SU-DHL-6 (cell line): ENCODE results near the gene BANK1.
"Not testable (repeated sequence)": the region's sequence is repeated elsewhere in the genome, so short reads cannot be mapped to it uniquely, and the experiment has no call there.

Experiments used
- H2AFZ ChIP-seq: fragments of 200-600 bp; sonication (generic); 2 replicates; pipeline ENCODE4 v1.6.1; 2014; ENCODE audit warnings: low read depth, mild to moderate bottlenecking, moderate library complexity, mixed read lengths, antibody characterized with exemption, low read length; ENCODE audit not compliant: severe bottlenecking
- H3F3A ChIP-seq: fragments of 200-600 bp; shearing (Covaris generic); 2 replicates; pipeline ENCODE4 v1.6.0; 2016; ENCODE audit warnings: antibody characterized with exemption, mild to moderate bottlenecking; ENCODE audit not compliant: insufficient read depth
- H3K27ac ChIP-seq: fragments of 200-600 bp; sonication (generic); 2 replicates; pipeline ENCODE4 v1.5.1; 2016; ENCODE audit warnings: low read depth, mild to moderate bottlenecking, low read length, moderate library complexity, mixed read lengths
- H3K27me3 ChIP-seq: fragments of 200-600 bp; sonication (generic), shearing (Covaris generic); 2 replicates; pipeline ENCODE4 v1.6.0; 2014; ENCODE audit warnings: mild to moderate bottlenecking, low read length
- H3K36me3 ChIP-seq: fragments of 200-600 bp; sonication (generic); 2 replicates; pipeline ENCODE4 v1.6.1; 2014; ENCODE audit warnings: mild to moderate bottlenecking, low read length, mixed read lengths
- H3K4me2 ChIP-seq: fragments of 300-600, 200-600 bp; shearing (Covaris generic), sonication (generic); 2 replicates; pipeline ENCODE4 v1.6.0; 2014; ENCODE audit warnings: low read length, low read depth, mild to moderate bottlenecking; ENCODE audit not compliant: poor library complexity, severe bottlenecking
- H3K4me3 ChIP-seq: fragments of 200-600 bp; sonication (generic); 2 replicates; pipeline ENCODE4 v1.5.1; 2014; ENCODE audit warnings: antibody characterized with exemption, low read length, mild to moderate bottlenecking, mixed read lengths; ENCODE audit not compliant: insufficient read depth, poor library complexity, severe bottlenecking
- H3K79me2 ChIP-seq: fragments of 200-600 bp; sonication (generic); 2 replicates; pipeline ENCODE4 v1.6.1; 2014; ENCODE audit warnings: mild to moderate bottlenecking, low read length, moderate library complexity; ENCODE audit not compliant: insufficient read depth
- H3K9ac ChIP-seq: fragments of 200-600 bp; sonication (generic); 2 replicates; pipeline ENCODE4 v1.7.0; 2014; ENCODE audit warnings: mild to moderate bottlenecking, low read length
- H3K9me2 ChIP-seq: fragments of 200-600 bp; sonication (generic); replicated peaks from 2 replicates; pipeline ENCODE4 v1.6.1; 2014; ENCODE audit warnings: low read length; ENCODE audit not compliant: insufficient read depth
- H3K9me3 ChIP-seq: fragments of 200-600 bp; sonication (generic); 2 replicates; pipeline ENCODE4 v1.6.1; 2014; ENCODE audit warnings: low read length, mixed read lengths; ENCODE audit not compliant: insufficient read depth
- H4K20me1 ChIP-seq: fragments of 200-600 bp; sonication (generic); 2 replicates; pipeline ENCODE4 v1.6.1; 2014; ENCODE audit warnings: low read depth, mild to moderate bottlenecking, antibody characterized with exemption, low read length, moderate library complexity, mixed read lengths
- CTCF ChIP-seq: fragments of 200-600 bp; sonication (generic); IDR thresholded peaks from one replicate; pipeline ENCODE4 v1.5.1; 2017; ENCODE audit warnings: antibody characterized with exemption, mild to moderate bottlenecking, low read length, moderate library complexity; ENCODE audit not compliant: insufficient read depth, poor library complexity, severe bottlenecking
- EZH2phosphoT487 ChIP-seq: fragments of 200-600 bp; sonication (generic), shearing (Covaris generic); conservative IDR thresholded peaks from 2 replicates; pipeline ENCODE4 v1.6.1; 2018; ENCODE audit warnings: mild to moderate bottlenecking, antibody characterized with exemption, low read length, moderate library complexity, mixed read lengths

BANK1 gene

GRCh38 chr4:101888472-101888871 lies 97.9 kb downstream of the BANK1 start:
- Histone ChIP-seq H3K27me3 (no peaks in the 10 kb centered on the region), H3K79me2 (no peaks in the 10 kb centered on the region), H3K9ac (no peak overlapping the region), H3K27ac (no peak overlapping the region), H2AFZ (no peak overlapping the region), H3F3A (no peaks in the 10 kb centered on the region), H3K9me2 (no peaks in the 10 kb centered on the region), H3K36me3 (no peaks in the 10 kb centered on the region), H3K4me3 (no peak overlapping the region), H4K20me1 (no peaks in the 10 kb centered on the region), H3K9me3 (no peaks in the 10 kb centered on the region), H3K4me2 (no peak overlapping the region)
- TF ChIP-seq CTCF (no peak), EZH2phosphoT487 (no peak)

- H4K20me1 ChIP-seq, H3F3A ChIP-seq, H2AFZ ChIP-seq, H3K4me2 ChIP-seq, H3K9ac ChIP-seq, H3K9me2 ChIP-seq, H3K27me3 ChIP-seq, H3K79me2 ChIP-seq, H3K9me3 ChIP-seq, H3K27ac ChIP-seq, H3K36me3 ChIP-seq, H3K4me3 ChIP-seq: not testable (repeated sequence)
These were observed 115.0 kb downstream of the BANK1 start for GRCh38 chr4:101905527-101905926.

GRCh38 chr4:101910786-101911373 lies 120.3 kb downstream of the BANK1 start:
- H3K4me3 ChIP-seq, result no peak overlapping the region
- no peaks in the 10 kb centered on the region for H3K9me2 ChIP-seq
- H3K9ac ChIP-seq, result no peak overlapping the region
- no peaks in the 10 kb centered on the region for H3K9me3 ChIP-seq
- H3K79me2 ChIP-seq, result no peaks in the 10 kb centered on the region
- H3K27me3 ChIP-seq, result no peaks in the 10 kb centered on the region
- TF ChIP-seq CTCF, result no peak
- TF ChIP-seq EZH2phosphoT487, result no peak
- H4K20me1 ChIP-seq, result no peaks in the 10 kb centered on the region
- H3K4me2 ChIP-seq, result no peak overlapping the region
- H3F3A ChIP-seq, result no peaks in the 10 kb centered on the region
- no peak overlapping the region for H2AFZ ChIP-seq
- no peaks in the 10 kb centered on the region for H3K36me3 ChIP-seq
- H3K27ac ChIP-seq, result no peak overlapping the region

- Histone ChIP-seq H3K79me2 (no peaks in the 10 kb centered on the region), H3K27me3 (no peaks in the 10 kb centered on the region), H3K27ac (no peak overlapping the region), H3F3A (no peaks in the 10 kb centered on the region), H3K9ac (no peak overlapping the region), H3K9me2 (no peaks in the 10 kb centered on the region), H3K36me3 (no peaks in the 10 kb centered on the region), H2AFZ (no peak overlapping the region), H3K9me3 (no peaks in the 10 kb centered on the region), H4K20me1 (no peaks in the 10 kb centered on the region), H3K4me2 (no peak overlapping the region), H3K4me3 (no peak overlapping the region)
- TF ChIP-seq EZH2phosphoT487 (no peak), CTCF (no peak)
These were observed 121.1 kb downstream of the BANK1 start for GRCh38 chr4:101911616-101912015.
